HT1080 (cell line): Measurements from ENCODE around the gene SAPCD1. TPM values are rescaled to one million over a fixed set of nuclear protein-coding genes. Genes with fewer than 3 reads are reported as not detected.

Experiments
- DNase-seq: peaks from one replicate; pipeline ENCODE4 v3.0.0-alpha.2; 2015; ENCODE audit warnings: low read depth
- total RNA-seq: library from RNA; depleted of rRNA; stranded (reverse); fragments of >200 nt; shearing (Covaris generic); gene quantifications from 2 replicates; pipeline ENCODE4 v1.2.3, GENCODE V29; 2014

SAPCD1 gene
- total RNA-seq, 1 experiment from 2014 or later, result 0.64 TPM

GRCh38 chr6:31749301-31750036 is 13.0 kb upstream of the SAPCD1 start:
- DNase-seq, result no peak

DNA sequence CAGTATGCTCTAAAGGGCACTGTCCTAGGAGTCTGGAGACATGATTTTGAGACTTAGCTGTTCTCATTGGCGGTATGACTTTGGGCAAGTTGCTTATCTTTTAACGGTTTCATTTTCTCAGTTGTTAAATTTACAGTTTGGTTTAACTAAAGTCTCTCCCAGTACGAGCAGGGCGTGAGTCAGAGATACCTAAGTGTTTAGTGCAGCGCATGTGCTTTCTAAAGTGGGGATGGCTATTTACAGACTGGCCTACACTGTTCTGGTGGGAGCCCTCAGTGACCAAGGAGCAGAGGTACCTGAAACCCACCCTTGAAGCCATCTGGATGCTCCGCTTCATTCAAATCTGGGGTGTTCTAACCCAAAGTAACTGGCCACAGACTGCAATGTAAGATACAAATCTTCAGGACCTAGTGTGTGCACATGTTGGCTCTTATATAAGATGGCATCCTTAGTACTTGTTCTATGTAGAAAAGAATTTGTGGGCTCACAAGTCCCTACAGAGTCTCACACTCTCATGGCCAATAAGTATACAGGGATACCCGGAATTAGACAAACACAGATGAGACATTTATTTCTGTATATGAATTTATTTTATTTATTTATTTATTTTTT is 11.9 kb upstream of the SAPCD1 start:
- DNase-seq, result peak; percentile 56

- peak; percentile 89 for DNase-seq
Measured at GRCh38 chr6:31752739-31753319, 9.6 kb upstream of the SAPCD1 start.

- DNase-seq, result no peak
Measured at GRCh38 chr6:31758281-31758680, 4.2 kb upstream of the SAPCD1 start.

- DNase-seq, result no peak
Measured at GRCh38 chr6:31760790-31761189, 1.7 kb upstream of the SAPCD1 start.

GRCh38 chr6:31761343-31761742 is 1.1 kb upstream of the SAPCD1 start:
- no peak for DNase-seq

DNA sequence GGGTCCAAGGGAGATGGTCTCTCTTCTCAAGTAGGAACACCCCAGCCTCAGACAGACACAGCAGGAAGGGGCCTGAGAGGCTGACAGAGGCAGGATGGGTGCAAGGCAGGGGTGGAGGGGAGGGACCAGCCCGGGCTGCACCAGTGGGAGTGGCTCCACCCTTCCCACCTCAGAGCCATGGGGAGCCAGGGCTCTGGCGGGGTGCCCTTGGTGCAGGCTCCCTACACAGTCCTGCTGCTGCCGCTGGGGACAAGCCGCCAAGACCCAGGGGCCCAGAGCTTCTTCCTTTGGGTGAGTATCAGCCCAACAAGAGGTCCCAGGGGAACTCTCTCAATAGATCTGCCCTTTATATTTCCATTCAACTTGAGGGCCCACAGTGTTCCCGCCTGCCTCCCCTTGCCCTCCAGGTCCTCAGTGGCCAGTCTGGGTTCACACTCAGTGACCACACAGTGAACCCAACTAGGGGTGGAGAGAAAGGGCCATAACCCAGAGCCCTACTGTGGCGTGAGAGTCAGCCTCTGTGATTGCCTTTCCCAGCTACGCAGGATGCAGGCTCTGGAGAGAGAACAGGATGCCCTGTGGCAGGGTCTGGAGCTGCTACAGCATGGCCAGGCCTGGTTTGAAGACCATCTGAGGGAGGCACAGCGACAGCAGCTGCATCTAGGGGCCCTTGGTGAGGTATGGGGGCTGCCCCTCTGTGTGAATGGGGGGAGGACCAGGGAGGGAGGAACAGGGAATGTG is 592 bp downstream of the SAPCD1 start:
- DNase-seq, result no peak

DNA sequence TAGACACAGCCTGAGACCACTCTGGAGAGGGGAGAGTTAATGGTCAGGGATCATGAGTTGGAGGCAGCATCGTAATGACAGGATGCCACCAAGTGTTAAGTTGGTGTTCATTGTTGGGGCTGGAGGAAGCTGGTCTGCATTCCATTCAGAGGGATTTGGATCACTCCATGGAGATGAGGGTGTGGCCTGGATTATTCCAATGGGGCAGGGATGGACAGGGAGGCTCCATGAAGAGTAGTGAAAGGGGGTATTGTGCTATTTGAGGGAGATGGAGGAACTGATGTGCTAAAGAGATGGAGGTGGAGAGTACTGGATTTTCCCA is 1.1 kb downstream of the SAPCD1 start:
- DNase-seq, result peak; percentile 68

DNA sequence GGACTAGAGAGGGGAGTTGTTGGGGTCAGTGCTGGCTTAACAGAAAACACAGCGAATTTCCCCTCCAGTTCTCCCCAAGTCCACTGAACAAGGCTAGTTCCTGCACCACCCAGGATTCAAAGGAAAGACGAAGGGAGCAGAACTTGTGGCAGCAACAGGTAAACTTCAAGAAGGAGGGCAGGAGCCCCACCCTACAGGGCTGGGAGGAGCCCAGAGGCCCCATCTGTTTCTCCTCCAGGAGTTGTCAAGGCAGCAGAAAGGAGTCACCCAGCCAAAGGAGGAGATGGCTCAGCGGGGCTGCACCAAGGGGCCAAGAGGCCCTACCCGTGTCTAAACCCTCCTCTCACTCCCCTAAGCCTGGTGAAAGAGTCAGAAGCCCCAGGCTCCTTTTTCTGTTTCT is 1.7 kb downstream of the SAPCD1 start:
- no peak for DNase-seq

- no peak for DNase-seq
Measured at GRCh38 chr6:31765559-31765909, 3.1 kb downstream of the SAPCD1 start.

- no peak for DNase-seq
Measured at GRCh38 chr6:31765910-31766794, 3.7 kb downstream of the SAPCD1 start.

- DNase-seq, result no peak
Measured at GRCh38 chr6:31767096-31767645, 4.7 kb downstream of the SAPCD1 start.

- no peak for DNase-seq
Measured at GRCh38 chr6:31768363-31769257, 6.2 kb downstream of the SAPCD1 start.

DNA sequence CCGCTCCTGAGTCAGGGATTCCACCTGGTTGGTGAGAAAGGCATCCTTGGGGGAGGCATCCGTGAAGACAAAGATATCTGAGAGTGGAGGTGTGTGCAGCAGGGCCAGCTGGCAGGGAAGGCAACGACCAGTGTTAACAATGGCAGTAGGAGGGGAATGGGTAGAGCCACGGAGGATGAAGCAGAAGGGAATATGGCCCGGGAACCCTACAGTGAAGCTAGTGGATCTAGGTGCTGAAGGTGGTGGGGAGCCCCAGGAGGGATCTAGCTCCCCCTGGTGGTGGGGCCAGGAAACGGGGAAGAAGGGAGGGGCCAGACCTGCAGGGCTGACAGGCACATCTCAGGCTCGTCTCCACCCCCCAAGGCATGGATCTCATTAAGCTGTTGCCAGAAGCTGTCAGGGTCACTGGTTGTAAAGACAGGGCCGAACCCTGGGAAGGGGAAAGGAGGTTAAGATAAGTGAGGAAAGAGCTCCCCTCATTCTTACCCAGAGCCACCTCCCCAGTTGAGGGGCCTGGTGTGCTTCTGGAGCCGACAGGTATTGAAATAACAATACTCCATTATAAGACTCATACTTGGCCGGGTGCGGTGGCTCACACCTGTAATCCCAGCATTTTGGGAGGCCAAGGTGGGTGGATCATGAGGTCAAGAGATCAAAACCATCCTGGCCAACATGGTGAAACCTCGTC is 7.4 kb downstream of the SAPCD1 start:
- peak; percentile 66 for DNase-seq

DNA sequence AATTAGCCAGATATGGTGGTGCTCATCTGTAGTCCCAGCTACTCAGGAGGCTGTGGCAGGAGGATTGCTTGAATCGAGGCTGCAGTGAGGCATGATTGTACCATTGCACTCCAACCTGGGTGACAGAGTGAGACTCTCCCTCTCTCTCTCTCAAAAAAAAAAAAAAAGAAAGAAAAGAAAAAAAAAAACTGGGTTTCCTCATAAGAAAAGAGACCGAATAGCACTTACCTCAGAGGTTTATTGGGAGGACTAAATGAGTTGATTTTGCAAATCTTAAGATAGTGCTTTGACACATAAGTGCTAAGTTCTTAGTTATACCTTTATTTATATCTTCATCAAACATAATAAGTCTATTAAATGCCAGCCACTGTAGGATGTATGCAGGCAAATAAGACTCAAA is 8.4 kb downstream of the SAPCD1 start:
- DNase-seq, result no peak

DNA sequence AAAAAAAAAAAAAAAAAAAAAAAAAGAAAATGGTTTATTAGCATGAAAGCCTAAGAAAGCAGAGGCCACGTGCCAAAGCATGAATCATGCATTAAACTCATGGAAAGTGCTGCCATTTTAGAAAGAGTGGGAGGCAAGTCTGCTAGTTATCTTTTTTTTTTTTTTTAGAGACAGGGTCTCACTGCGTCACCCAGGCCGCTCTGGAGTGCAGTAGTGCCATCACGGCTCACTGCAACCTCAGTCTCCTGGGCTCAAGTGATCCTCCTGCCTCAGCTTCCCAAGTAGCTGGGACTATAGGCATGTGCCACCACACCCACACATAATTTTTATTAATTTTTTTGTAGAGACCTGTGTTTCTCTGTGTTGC is 9.5 kb downstream of the SAPCD1 start:
- DNase-seq, result no peak

- DNase-seq, result no peak
Measured at GRCh38 chr6:31775184-31775583, 12.7 kb downstream of the SAPCD1 start.

DNA sequence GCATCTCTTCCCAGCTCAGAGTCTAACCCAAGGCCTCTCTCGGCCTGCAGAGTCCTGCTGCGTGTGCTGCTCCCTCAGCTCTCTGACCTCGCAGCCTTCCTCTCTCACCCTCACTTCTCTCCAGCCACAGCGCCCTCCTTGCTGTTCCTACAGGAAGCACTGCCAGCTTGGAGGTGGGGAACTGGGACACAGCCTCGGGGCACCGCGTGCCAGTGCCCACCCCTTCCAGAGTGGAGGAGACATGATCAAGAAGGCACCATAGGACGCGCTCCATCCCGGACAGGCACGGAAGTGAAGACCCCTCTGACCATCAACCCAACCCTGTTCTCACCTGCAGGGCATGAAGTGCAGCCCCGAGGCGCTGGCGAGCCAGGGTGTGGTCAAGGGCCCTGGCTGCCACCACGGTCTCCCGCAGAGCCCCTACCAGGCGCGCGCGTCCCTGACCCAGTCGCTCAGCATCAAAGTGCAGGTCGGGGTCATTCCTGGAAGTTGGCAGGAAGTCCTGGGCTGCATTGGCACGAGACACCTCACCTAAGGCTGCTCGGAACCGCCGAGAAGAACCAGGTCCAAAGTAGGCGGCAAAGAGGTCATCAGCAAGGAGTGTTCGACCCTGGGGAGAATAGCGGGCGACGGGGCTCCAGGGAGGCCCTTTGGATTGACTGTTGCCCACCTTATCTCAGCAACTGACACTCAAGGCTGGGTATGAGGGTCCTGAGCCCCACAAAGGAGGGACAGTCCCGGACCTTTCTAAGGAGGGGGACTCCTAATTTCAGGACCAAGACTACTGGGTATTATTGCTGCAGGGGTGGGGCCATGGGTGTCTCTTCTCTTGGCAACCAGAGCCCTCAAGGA is 13.4 kb downstream of the SAPCD1 start:
- no peak for DNase-seq
